Smooth muscle cell (in vitro differentiated cells): Measurements from ENCODE around the gene TANK. TPM values are rescaled to one million over a fixed set of nuclear protein-coding genes. Genes with fewer than 3 reads are reported as not detected.

Source experiments
- DNase-seq: peaks from one replicate; lab custom pipeline; 2025; ENCODE audit not compliant: unreplicated experiment; lab: John Stamatoyannopoulos, UW
- H2AFZ ChIP-seq: fragments of 200-600 bp; sonication (generic); 2 replicates; pipeline ENCODE4 v1.6.0; 2016; ENCODE audit warnings: antibody characterized with exemption, low read depth, mild to moderate bottlenecking
- H3F3A ChIP-seq: fragments of 200-600 bp; sonication (generic); 2 replicates; pipeline ENCODE4 v1.6.0; 2017; ENCODE audit warnings: antibody characterized with exemption, low read depth
- H3K27ac ChIP-seq: fragments of 200-600 bp; sonication (generic); 2 replicates; pipeline ENCODE4 v1.5.1; 2016; ENCODE audit warnings: low read depth, mild to moderate bottlenecking
- H3K27me3 ChIP-seq: fragments of 200-600 bp; sonication (generic); 2 replicates; pipeline ENCODE4 v1.6.1; 2016; ENCODE audit warnings: low read depth, mild to moderate bottlenecking
- H3K36me3 ChIP-seq: fragments of 200-600 bp; sonication (generic); 2 replicates; pipeline ENCODE4 v1.5.1; 2016; ENCODE audit warnings: low read depth
- H3K4me1 ChIP-seq: fragments of 200-600 bp; sonication (generic); 2 replicates; pipeline ENCODE4 v1.5.1; 2016; ENCODE audit warnings: low read depth
- H3K4me2 ChIP-seq: fragments of 200-600 bp; sonication (generic); 2 replicates; pipeline ENCODE4 v1.6.0; 2016; ENCODE audit warnings: mild to moderate bottlenecking
- H3K4me3 ChIP-seq: fragments of 200-600 bp; sonication (generic); 2 replicates; pipeline ENCODE4 v1.5.1; 2016; ENCODE audit warnings: mild to moderate bottlenecking
- H3K79me2 ChIP-seq: fragments of 200-600 bp; sonication (generic); 2 replicates; pipeline ENCODE4 v1.6.0; 2016; ENCODE audit warnings: low read depth, mild to moderate bottlenecking
- H3K9ac ChIP-seq: fragments of 200-600 bp; sonication (generic); 2 replicates; pipeline ENCODE4 v1.6.0; 2016; ENCODE audit warnings: low read depth
- H3K9me3 ChIP-seq: fragments of 200-600 bp; sonication (generic); replicated peaks from 2 replicates; pipeline ENCODE4 v1.5.1; 2016; ENCODE audit warnings: low read depth
- H4K20me1 ChIP-seq: fragments of 200-600 bp; sonication (generic); 2 replicates; pipeline ENCODE4 v1.6.0; 2016; ENCODE audit warnings: low read depth
- CTCF ChIP-seq: fragments of 200-600 bp; sonication (generic); IDR thresholded peaks from 2 replicates; pipeline ENCODE4 v1.5.1; 2017; ENCODE audit warnings: borderline replicate concordance, mild to moderate bottlenecking, antibody characterized with exemption; ENCODE audit not compliant: insufficient read depth, poor library complexity, severe bottlenecking
- whole genome bisulfite sequencing: methylation state at CpG from one replicate; pipeline ENCODE4 v1.1.7; 2016; ENCODE audit warnings: low lambda C conversion rate; 5-methylcytosine and 5-hydroxymethylcytosine counted together
- polyA plus RNA-seq: library from polyadenylated mRNA; unstranded; fragments of >200 nt; fragmentation: Nextera tagmentation; extraction: Ambion mirVana; gene quantifications from 2 replicates; pipeline ENCODE4 v1.2.1, GENCODE V29; 2016
- total RNA-seq: library from RNA; depleted of rRNA; stranded (reverse); fragments of >200 nt; gene quantifications from 2 replicates; pipeline ENCODE4 v1.2.3, GENCODE V29; 2014

TANK gene
- total and polyA plus RNA-seq, 2 experiments from 2014 or later = 47.9 to 94.2 TPM

DNA sequence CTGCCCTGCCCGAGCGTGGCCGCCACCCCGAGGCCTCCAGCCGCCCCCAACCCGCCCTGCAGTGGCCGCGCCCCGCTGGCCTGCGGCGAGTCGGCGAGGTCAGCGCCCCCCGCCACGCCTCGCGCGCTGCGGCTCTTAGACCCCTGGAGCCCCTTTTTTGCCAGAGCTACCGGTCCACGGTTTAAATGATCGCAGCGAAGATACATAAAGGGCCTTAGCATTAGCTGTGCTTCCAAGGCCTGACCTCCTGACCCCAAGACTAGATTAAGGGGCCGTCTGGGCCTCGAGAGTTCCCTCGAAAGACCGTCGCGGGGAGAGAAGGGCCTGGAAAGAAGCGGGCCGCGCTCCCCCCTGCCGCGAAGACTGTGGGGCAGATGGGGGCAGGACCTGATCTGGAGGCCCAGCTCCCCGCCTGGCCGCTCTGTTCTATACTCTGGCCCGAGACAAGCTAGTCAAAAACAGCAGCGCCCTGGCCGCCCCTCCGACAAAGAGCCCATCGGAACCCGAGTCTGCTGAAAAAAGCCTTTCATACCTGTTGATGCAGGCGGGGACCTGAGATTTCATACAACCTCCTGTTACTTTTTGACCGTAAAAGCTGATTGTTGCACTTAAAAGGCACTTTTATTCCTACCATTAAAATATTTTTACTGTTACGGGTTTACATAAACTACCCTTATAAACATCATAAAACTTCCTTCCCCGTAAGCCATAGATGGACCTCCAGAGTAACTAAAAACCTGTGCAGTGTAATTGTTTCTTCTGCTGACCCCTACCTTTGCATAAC is 79.3 kb downstream of the TANK start:
- Histone ChIP-seq H4K20me1 (no peaks in the 10 kb centered on the region), H3F3A (peaks cover 42% of the 10 kb centered on the region), H3K4me1 (peaks cover 35% of the 10 kb centered on the region), H3K4me3 (peak overlapping the region; percentile 66), H3K27ac (no peak overlapping the region), H3K9ac (no peak overlapping the region), H3K36me3 (no peaks in the 10 kb centered on the region), H3K79me2 (no peaks in the 10 kb centered on the region), H3K4me2 (peak overlapping the region; percentile 97), H3K27me3 (no peaks in the 10 kb centered on the region), H2AFZ (peak overlapping the region; percentile 26), H3K9me3 (no peaks in the 10 kb centered on the region)
- TF ChIP-seq CTCF = no peak
- WGBS = 40% methylated on average over 32 of the region's 47 CpGs
- no peak for DNase-seq

DNA sequence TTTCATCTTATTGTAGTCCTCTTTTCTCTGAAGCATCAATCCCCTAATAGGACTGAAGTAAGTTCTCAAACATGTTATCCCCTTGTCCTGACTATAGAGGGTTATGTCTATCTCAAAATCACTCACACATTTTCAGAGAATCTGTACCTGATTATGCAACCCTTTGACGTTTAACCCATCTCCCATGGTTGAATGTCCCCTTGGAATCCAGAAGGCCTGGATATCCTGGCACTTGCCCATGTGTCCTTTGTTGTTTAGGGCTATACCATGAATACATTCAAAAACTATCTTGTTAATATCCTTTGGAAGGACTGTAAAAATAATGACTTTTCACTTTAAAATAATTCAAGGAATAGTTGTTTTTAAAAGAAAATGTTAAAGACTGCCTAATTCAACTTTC is 81.7 kb downstream of the TANK start:
- Histone ChIP-seq H2AFZ (no peak overlapping the region), H3K79me2 (no peaks in the 10 kb centered on the region), H4K20me1 (no peaks in the 10 kb centered on the region), H3K4me3 (no peak overlapping the region), H3K9me3 (no peaks in the 10 kb centered on the region), H3K4me2 (no peak overlapping the region), H3K4me1 (peaks cover 52% of the 10 kb centered on the region), H3K27ac (no peak overlapping the region), H3K27me3 (no peaks in the 10 kb centered on the region), H3F3A (peaks cover 20% of the 10 kb centered on the region), H3K36me3 (no peaks in the 10 kb centered on the region), H3K9ac (no peak overlapping the region)
- no peak for TF ChIP-seq CTCF
- 47% methylated on average over 1 of the region's 1 CpG for WGBS
- no peak for DNase-seq

GRCh38 chr2:161243312-161243711 is 83.1 kb downstream of the TANK start:
- Histone ChIP-seq H3K27me3 (no peaks in the 10 kb centered on the region), H3K4me2 (peak overlapping the region; percentile 86), H4K20me1 (no peaks in the 10 kb centered on the region), H2AFZ (no peak overlapping the region), H3K9me3 (no peaks in the 10 kb centered on the region), H3K27ac (peak overlapping the region; percentile 5), H3K79me2 (no peaks in the 10 kb centered on the region), H3K4me1 (peaks cover 49% of the 10 kb centered on the region), H3K9ac (no peak overlapping the region), H3K4me3 (no peak overlapping the region), H3K36me3 (no peaks in the 10 kb centered on the region), H3F3A (peaks cover 16% of the 10 kb centered on the region)
- no peak for DNase-seq
- WGBS = 25% methylated on average over 3 of the region's 3 CpGs
- TF ChIP-seq CTCF = no peak

DNA sequence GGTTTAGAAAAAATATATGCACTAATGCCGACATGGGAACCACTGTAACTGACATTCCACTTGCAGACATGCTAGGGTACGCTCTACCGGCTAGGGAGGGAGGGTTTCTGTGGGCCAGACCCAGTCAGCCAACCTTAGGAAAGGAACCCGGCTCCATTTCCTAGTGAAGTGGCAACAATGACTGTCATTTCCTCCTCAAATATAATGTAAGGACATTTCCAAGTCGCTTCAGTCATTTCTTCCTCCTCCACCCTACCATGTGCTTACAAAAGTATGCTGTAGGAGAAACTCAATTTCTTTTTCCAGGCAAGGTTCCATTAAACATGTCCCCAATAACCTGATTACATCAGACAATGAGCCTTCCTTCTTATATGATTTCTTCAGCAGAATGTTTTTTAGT is 83.7 kb downstream of the TANK start:
- Histone ChIP-seq H3K4me2 (peak overlapping the region; percentile 86), H2AFZ (peak overlapping the region; percentile 96)
- 69% methylated on average over 5 of the region's 5 CpGs for WGBS

More for the DNA sequence above, 83.7 kb downstream of the TANK start:
- no peak for DNase-seq
- H3K36me3 ChIP-seq = no peaks in the 10 kb centered on the region
- TF ChIP-seq CTCF = no peak
- no peaks in the 10 kb centered on the region for H4K20me1 ChIP-seq
- H3K4me1 ChIP-seq = peaks cover 46% of the 10 kb centered on the region
- no peaks in the 10 kb centered on the region for H3K79me2 ChIP-seq
- peak overlapping the region; percentile 55 for H3K4me3 ChIP-seq
- H3K9ac ChIP-seq = peak overlapping the region; percentile 52
- no peaks in the 10 kb centered on the region for H3K27me3 ChIP-seq
- no peaks in the 10 kb centered on the region for H3K9me3 ChIP-seq
- peaks cover 16% of the 10 kb centered on the region for H3F3A ChIP-seq
- peak overlapping the region; percentile 16 for H3K27ac ChIP-seq
